OCI-LY7 (cell line): ENCODE measurements around the gene KIZ. TPM values are rescaled to one million over a fixed set of nuclear protein-coding genes. Genes with fewer than 3 reads are reported as not detected.

Source experiments
- BruUV-seq: library from RNA; stranded (reverse); fragments of 400-500 nt; replicated peaks from 2 replicates; lab custom pipeline; 2021; lab: Mats Ljungman, UMichigan
- CTCF ChIA-PET: fragments of 300-600 bp; sonication (Branson Sonifier 250); formaldehyde crosslinking; loops from one replicate; lab custom pipeline; 2022; ENCODE audit warnings: antibody characterized with exemption; ENCODE audit not compliant: unreplicated experiment; lab: Charles Lee
- POLR2A ChIA-PET: fragments of 300-600 bp; sonication (Branson Sonifier 250); formaldehyde crosslinking; loops from one replicate; lab custom pipeline; 2022; ENCODE audit warnings: antibody characterized with exemption; lab: Charles Lee
- DNase-seq: peaks from one replicate; pipeline ENCODE4 v3.0.0-alpha.2; 2015; ENCODE audit warnings: low spot score
- H2AFZ ChIP-seq: fragments of 200-600 bp; sonication (generic), shearing (Covaris generic); 2 replicates; pipeline ENCODE4 v1.6.1; 2014; ENCODE audit warnings: mild to moderate bottlenecking, antibody characterized with exemption, low read length, moderate library complexity
- H3K27ac ChIP-seq: fragments of 200-600 bp; sonication (generic); 2 replicates; pipeline ENCODE4 v1.5.1; 2014; ENCODE audit warnings: mixed run types, low read depth, mild to moderate bottlenecking, moderate library complexity, low read length, inconsistent platforms; ENCODE audit not compliant: poor library complexity, severe bottlenecking
- H3K36me3 ChIP-seq: fragments of 200-600 bp; sonication (generic); 2 replicates; pipeline ENCODE4 v1.6.1; 2014; ENCODE audit warnings: mild to moderate bottlenecking, antibody characterized with exemption, low read length, moderate library complexity, mixed read lengths; ENCODE audit not compliant: insufficient read depth
- H3K4me1 ChIP-seq: fragments of 200-600 bp; sonication (generic); 2 replicates; pipeline ENCODE4 v1.5.1; 2014; ENCODE audit warnings: mild to moderate bottlenecking, low read length; ENCODE audit not compliant: insufficient read depth, poor library complexity, severe bottlenecking
- H3K4me2 ChIP-seq: fragments of 200-600 bp; sonication (generic); 2 replicates; pipeline ENCODE4 v1.6.1; 2014; ENCODE audit warnings: mild to moderate bottlenecking, low read length
- H3K4me3 ChIP-seq: fragments of 200-600 bp; sonication (generic); 2 replicates; pipeline ENCODE4 v1.5.1; 2014; ENCODE audit warnings: mild to moderate bottlenecking, low read depth, low read length; ENCODE audit not compliant: poor library complexity, severe bottlenecking
- H3K79me2 ChIP-seq: fragments of 200-600 bp; sonication (generic); 2 replicates; pipeline ENCODE4 v1.6.1; 2016; ENCODE audit warnings: low read depth, mild to moderate bottlenecking, low read length, moderate library complexity, mixed read lengths; ENCODE audit not compliant: insufficient read depth
- H3K9me2 ChIP-seq: fragments of 200-600 bp; sonication (generic); 2 replicates; pipeline ENCODE4 v1.6.1; 2016; ENCODE audit warnings: mild to moderate bottlenecking, low read length, mixed read lengths; ENCODE audit not compliant: insufficient read depth
- H3K9me3 ChIP-seq: fragments of 200-600 bp; sonication (generic); 2 replicates; pipeline ENCODE4 v1.6.1; 2014; ENCODE audit warnings: mild to moderate bottlenecking, mixed run types, low read length, mixed read lengths
- H4K20me1 ChIP-seq: fragments of 200-600 bp; sonication (generic); 2 replicates; pipeline ENCODE4 v1.6.1; 2014; ENCODE audit warnings: mild to moderate bottlenecking, antibody characterized with exemption, low read length, moderate library complexity, mixed read lengths; ENCODE audit not compliant: insufficient read depth
- CTCF ChIP-seq: fragments of 200-600 bp; sonication (generic); conservative IDR thresholded peaks from 2 replicates; pipeline ENCODE4 v1.5.1; 2014; ENCODE audit warnings: mild to moderate bottlenecking, antibody characterized with exemption, low read length, moderate library complexity, mixed read lengths
- EZH2phosphoT487 ChIP-seq: fragments of 200-600 bp; sonication (generic); IDR thresholded peaks from 2 replicates; pipeline ENCODE4 v1.6.1; 2018; ENCODE audit warnings: low read depth, borderline replicate concordance, mild to moderate bottlenecking, mixed run types, antibody characterized with exemption, low read length, moderate library complexity, mixed read lengths
- intact Hi-C: fragments of 100-400 bp; cut with micrococcal nuclease; formaldehyde crosslinking; loops from one replicate; pipeline ENCODE4 v1.10.0; 2022; ENCODE audit not compliant: unreplicated experiment
- total RNA-seq, 2 experiments: library from RNA; depleted of rRNA in 1 of 2; stranded (reverse); fragments of >200 nt in 1 of 2; shearing (Covaris generic) in 1 of 2; gene quantifications; 2 replicates each; pipeline ENCODE4 v1.2.3, GENCODE V29; 2014 to 2022

KIZ gene
- total RNA-seq, 2 experiments from 2014 or later, result 16.0 to 23.7 TPM

- no peak for DNase-seq
- ChIA-PET POLR2A (no interaction called here), CTCF (no interaction called here)
- TF ChIP-seq EZH2phosphoT487 (no peak), CTCF (no peak)
- intact Hi-C loops, result no loop called here
- Histone ChIP-seq H3K4me3 (no peak overlapping the region), H3K9me2 (no peaks in the 10 kb centered on the region), H3K4me1 (no peaks in the 10 kb centered on the region), H3K27ac (no peak overlapping the region), H2AFZ (no peak overlapping the region), H3K9me3 (no peaks in the 10 kb centered on the region), H3K4me2 (no peak overlapping the region), H3K36me3 (no peaks in the 10 kb centered on the region), H4K20me1 (no peaks in the 10 kb centered on the region), H3K79me2 (no peaks in the 10 kb centered on the region)
- no TSS peak for BruUV-seq
Observed at GRCh38 chr20:21117521-21117920, 8.4 kb upstream of the KIZ start.

- H3K4me1 ChIP-seq, result no peaks in the 10 kb centered on the region
- no peak overlapping the region for H3K4me2 ChIP-seq
- POLR2A ChIA-PET, result no interaction called here
- H4K20me1 ChIP-seq, result no peaks in the 10 kb centered on the region
- intact Hi-C loops, result no loop called here
- H2AFZ ChIP-seq, result no peak overlapping the region
- no peak for TF ChIP-seq EZH2phosphoT487
- no peak for TF ChIP-seq CTCF
- no peaks in the 10 kb centered on the region for H3K79me2 ChIP-seq
- no peak overlapping the region for H3K4me3 ChIP-seq
- H3K9me2 ChIP-seq, result no peaks in the 10 kb centered on the region
- CTCF ChIA-PET, result no interaction called here
- no peak overlapping the region for H3K27ac ChIP-seq
- BruUV-seq, result no TSS peak
- H3K36me3 ChIP-seq, result no peaks in the 10 kb centered on the region
- DNase-seq, result no peak
- no peaks in the 10 kb centered on the region for H3K9me3 ChIP-seq
Observed at GRCh38 chr20:21118138-21118537, 7.7 kb upstream of the KIZ start.

GRCh38 chr20:21118782-21119181 lies 7.1 kb upstream of the KIZ start:
- Histone ChIP-seq H3K9me3 (no peaks in the 10 kb centered on the region), H4K20me1 (no peaks in the 10 kb centered on the region), H3K4me1 (no peaks in the 10 kb centered on the region), H2AFZ (no peak overlapping the region), H3K79me2 (no peaks in the 10 kb centered on the region), H3K9me2 (no peaks in the 10 kb centered on the region), H3K27ac (no peak overlapping the region), H3K4me2 (no peak overlapping the region), H3K4me3 (no peak overlapping the region), H3K36me3 (no peaks in the 10 kb centered on the region)
- DNase-seq, result no peak
- TF ChIP-seq EZH2phosphoT487 (no peak), CTCF (no peak)
- CTCF ChIA-PET, result no interaction called here
- POLR2A ChIA-PET, result interaction anchor here (0.6 kb wide), 1 partner anchor 1044 kb away, joined by 3 read pairs; no protein-coding TSS in a partner anchor
- no TSS peak for BruUV-seq
- intact Hi-C loops, result no loop called here
